ENCODE results near the gene CHD1.
"Not testable (repeated sequence)": the region's sequence is repeated elsewhere in the genome, so short reads cannot be mapped to it uniquely, and the experiment has no call there.

CHD1 gene

DNA sequence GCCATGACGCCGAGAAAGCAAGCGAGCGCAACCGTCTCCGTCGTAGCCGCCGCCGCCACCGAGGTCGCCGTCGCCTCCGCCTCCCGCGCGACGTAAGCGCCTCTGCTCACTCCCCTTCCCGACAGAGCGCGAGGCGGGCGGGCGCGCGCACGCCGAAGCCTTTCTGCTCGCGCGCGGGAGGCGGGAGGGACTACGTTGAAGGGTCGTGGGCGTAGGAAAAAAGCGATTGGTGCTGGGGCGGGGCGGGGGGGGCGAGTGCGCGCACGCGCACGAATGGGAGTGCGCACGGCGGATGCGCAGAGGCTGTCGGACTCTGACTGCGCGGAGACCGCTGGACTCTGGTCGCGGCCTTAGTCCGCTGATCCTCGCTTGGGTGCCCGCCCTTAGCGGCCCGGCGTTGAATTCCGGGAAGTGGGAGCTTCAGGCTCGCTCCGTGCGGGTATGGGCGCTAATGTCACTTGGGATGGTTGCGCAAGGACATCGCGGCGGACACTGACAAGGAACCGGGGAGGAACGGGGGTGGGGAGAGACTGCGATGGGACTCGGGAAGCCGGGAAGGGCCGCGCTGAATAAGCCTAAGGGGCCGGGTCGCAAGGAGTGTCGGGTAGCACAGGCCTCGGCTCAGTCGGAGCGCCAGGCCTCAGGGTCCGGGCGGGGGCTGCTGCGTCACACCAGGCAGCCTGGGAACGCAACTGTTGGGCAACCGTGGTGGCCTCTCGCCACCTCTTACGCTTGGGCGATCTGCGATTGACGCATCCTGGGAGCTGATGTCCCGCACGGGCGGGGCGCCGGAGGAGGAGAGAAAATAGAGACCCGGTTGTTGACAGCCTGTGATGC is at the start of gene CHD1:
Gene CHD1 (minus strand): TSS at position 135 of the 837 bp plus-strand sequence. CDS start 2,621 bp downstream, outside the sequence.
- peak; percentile 70 for DNase-seq

DNA sequence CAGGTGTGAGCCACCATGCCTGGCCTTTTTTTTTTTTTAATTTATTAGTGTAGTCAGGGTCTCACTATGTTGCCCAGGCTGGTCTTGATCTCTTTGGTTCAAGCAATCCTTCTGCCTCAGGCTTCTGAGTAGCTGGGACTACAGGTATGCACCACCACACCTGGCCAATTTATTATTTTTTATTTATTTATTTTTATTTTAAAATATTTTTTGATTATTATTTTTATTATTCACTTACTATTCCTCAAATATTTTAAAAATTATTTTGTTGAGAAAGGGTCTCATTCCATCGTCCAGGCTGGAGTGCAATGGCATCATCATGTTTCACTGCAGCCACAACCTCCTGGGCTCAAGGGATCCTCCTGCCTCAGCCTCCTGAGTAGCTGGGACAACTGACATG is 49.7 kb upstream of the CHD1 start:
- no peak for DNase-seq

DNA sequence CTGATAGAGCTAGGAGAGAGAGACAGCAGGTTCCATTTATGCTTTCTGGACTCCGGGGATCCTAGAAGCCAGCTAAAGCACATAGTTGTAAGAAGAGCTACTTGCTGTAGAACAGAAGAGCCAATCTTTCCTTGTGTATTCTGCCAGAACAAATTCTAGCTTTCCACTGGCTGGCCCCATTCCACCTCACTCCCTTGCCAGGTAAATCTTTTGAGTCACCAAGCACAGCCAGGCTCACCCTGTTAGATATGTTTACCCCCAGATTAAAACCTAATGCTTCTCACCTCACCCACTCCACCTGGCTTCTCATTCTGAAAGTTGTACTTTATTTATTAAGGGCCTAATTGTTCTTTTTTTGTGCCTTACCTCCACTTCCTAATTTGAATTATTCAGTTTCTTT is 48.9 kb upstream of the CHD1 start:
- no peak for DNase-seq

DNA sequence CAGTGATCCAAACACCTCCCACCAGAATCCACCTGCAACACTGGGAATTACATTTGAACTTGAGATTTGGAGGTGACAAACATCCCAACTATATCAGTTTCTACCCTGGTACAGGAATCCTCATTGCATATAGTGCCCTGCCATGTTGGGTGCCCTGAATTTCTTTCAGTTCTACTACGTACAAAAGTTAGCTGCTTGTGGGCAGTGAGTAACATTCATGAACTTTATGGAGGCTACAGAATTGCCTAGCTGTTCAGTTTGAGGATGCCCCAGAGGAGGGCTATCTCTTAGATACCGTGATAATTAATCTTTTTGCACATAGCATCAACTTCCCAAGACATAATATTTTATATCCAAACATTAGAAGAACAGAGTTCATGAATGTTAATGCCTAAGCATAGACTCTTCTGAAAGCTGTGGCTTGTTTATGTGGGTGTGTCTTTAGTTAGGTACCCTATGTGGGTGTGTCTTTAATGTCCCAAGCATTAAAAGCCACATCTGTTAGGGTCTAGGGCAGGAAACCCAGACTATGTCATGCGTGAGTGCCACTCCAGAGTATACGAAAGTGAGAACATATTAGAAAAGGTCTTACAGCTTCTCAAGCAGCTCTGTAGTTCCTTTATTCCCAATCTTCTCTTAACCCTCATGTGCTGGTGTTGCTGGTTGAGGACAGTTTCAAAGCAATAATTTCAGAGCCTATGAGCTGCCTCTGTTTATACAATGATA is 47.0 kb upstream of the CHD1 start:
- DNase-seq = no peak

DNA sequence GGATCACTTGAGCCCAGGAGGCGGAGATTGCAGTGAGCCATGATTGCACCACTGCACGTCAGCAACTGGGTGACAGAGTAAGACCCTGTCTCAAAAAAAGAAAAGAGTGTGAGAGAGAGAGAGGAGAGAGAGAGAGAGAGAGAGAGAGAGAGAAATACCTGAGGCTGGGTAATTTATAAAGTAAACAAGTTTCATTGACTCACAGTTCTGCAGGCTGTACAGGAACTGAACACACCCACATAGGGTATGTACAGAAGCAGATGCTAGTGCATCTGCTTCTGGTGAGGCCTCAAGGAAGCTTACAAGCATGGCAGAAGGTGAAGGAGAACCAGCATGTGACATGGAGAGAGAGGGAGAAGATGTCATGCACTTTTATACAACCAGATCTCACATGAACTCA is 46.4 kb upstream of the CHD1 start:
- DNase-seq = no peak

DNA sequence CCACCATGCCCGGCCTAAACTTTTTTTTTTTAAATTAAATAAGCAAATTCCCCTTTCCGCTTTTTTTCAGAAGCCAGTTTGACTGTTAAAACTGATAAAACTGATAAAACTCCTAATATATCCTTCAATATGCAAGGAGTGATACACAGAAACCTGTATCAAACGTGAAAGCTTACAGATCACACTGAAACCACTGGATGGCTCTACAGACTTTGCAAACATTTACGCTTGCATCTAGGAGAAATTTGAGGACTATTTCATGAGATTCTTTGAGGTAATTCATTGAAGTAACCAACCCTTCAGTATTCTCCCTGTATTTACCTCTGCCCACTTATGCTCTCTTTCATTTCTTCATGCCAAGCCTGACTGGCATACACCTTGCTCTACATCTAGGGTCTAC is 40.6 kb upstream of the CHD1 start:
- DNase-seq = no peak

DNA sequence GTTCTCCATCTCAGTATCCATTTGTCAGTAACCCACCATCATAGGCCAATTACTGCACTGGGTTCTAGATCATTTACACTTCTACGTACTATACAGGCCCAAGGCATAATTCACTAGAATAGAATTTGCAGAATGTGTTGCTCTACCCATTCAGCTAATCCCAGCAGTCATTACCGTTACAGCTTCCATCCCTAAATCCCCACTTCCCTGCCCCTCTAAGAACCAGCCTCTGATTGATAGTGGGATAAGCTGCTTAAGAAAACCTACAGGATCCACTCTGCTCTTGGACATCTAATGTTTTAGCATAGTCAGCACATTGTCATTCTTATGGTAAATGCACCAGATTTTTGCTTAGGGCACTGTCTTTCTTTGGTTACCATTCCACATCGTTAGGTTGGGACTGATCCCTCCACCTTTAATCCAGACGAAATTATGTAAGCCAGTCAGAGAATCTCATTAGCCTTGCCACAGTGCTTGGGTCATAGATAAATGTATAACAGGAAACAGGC is 39.3 kb upstream of the CHD1 start:
- no peak for DNase-seq

DNA sequence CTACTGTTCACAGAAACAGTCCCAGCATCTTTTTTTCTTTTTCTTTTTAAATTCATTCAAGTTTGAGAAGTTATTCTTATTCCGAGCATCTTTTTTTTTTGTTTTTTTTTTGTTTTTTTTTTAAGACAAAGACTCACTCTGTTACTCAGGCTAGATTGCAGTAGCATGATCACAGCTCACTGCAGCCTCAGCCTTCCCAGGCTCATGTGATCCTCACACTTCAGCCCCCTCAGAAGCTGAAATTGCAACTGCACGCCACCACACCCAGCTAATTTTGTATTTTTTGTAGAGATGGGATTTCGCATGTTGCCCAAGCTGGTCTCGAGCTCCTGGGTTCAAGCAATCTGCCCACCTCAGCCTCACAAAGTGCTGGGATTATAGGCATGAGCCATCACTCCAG is 36.4 kb upstream of the CHD1 start:
- DNase-seq = no peak

DNA sequence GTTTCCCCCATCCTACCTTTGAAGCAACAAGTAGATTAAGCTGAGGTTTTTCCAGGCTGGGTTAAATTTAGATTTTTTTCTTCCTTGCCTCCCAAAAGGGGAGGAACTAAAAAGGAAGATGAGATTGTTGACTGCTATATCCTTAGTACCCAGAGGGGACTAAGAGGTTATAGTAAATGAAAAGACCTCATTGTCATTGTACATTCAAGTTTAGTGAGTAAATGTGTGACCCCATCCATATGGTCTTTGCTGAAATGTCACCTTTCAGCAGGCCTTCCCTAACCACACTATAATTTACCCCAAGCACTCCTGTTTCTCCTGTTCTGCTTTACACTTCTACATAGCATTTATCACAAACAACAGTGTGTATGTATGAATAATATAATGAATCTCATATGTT is 35.8 kb upstream of the CHD1 start:
- no peak for DNase-seq

DNA sequence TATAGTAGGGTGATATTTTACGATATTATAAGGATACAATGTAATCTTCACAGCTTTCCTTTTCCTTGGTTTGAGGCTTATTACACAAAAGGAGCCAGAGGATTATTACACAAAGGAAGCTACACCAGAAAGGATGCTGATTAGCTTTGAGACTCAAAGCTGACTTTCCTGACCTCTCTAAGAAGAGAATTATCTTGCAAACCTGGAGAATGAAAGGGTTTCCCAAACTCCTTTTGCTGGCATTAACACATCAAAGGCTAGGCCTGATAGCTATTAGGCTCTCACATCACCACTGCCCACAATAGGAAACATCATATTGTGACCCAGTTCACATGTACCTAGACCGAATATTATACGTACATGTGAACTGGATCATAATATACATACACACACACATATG is 34.2 kb upstream of the CHD1 start:
- no peak for DNase-seq

DNA sequence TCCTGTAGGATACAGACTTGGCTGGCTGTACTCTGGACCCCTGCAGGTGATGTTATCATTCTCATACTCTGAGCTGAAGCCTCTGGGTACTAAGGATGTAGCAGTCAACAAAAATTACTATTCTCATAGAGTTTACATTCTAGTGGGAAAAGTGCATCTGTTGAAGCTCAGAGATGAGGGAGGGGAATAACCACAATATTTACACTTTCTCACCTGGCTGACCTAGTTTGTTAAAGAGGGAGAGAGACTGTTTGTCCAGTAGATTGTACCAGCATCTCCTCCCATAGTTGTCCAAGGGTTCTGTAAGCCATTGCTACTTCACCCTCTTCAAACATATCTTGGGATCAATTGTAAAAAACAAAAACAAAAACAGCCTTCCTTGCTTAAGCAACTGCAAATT is 33.8 kb upstream of the CHD1 start:
- no peak for DNase-seq

DNA sequence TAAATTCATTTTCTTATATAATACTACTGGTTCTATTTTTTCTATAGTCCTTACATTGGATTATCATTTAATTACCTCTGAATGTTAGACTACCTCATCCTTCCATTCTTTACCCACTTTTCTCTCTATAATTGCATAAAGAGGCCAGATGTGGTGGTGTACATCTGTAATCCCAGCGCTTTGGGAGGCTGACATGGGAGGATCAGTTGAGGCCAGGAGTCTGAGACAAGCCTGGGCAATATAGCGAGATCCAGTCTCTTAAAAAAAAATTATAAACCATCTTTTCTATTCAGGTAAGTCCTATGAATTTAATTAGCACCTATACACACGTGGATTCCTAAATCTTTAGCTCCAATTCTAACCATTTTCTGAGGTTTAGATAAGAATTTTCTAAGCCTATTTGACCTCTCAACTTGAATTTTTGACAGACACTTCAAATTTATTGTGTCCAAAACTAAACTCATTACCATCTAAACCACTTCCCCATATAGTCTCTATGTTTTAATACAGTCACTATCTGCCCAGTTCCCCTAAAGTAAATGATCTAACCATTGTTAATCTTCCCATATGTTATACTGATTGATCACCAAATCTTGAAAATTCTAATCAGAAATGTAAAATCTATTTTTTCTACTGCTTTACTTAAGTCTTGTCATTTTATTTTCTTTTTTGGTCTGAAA is 33.0 kb upstream of the CHD1 start:
- DNase-seq = no peak

DNA sequence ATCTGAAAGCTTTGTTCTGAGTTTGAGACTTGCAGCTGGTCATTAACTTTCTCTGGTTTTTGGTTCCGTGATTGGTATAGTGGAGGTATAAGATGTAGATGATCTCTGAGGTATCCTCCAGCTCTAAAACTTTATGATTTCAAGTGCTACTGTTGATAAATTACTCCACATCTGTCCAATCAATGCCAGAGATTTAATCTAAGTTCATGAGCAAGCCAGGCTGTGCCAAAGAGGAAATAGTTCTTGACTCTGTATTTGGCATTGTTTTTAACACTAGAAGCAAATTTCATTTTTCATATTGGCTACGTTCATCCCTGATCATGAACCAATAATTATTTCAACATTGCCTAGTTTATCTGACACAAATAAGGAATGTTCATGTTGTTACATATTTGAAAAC is 28.5 kb upstream of the CHD1 start:
- DNase-seq = no peak

DNA sequence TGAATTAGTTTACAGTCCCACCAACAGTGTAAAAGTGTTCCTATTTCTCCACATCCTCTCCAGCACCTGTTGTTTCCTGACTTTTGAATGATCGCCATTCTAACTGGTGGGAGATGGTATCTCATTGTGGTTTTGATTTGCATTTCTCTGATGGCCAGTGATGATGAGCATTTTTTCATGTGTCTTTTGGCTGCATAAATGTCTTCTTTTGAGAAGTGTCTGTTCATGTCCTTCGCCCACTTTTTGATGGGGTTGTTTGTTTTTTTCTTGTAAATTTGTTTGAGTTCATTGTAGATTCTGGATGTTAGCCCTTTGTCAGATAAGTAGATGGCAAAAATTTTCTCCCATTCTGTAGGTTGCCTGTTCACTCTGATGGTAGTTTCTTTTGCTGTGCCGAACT is 27.1 kb upstream of the CHD1 start:
- DNase-seq = not testable (repeated sequence)

DNA sequence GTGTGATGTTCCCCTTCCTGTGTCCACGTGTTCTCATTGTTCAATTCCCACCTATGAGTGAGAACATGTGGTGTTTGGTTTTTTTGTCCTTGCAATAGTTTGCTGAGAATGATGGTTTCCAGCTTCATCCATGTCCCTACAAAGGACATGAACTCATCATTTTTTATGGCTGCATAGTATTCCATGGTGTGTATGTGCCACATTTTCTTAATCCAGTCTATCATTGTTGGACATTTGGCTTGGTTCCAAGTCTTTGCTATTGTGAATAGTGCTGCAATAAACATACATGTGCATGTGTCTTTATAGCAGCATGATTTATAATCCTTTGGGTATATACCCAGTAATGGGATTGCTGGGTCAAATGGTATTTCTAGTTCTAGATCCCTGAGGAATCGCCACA is 26.7 kb upstream of the CHD1 start:
- not testable (repeated sequence) for DNase-seq

DNA sequence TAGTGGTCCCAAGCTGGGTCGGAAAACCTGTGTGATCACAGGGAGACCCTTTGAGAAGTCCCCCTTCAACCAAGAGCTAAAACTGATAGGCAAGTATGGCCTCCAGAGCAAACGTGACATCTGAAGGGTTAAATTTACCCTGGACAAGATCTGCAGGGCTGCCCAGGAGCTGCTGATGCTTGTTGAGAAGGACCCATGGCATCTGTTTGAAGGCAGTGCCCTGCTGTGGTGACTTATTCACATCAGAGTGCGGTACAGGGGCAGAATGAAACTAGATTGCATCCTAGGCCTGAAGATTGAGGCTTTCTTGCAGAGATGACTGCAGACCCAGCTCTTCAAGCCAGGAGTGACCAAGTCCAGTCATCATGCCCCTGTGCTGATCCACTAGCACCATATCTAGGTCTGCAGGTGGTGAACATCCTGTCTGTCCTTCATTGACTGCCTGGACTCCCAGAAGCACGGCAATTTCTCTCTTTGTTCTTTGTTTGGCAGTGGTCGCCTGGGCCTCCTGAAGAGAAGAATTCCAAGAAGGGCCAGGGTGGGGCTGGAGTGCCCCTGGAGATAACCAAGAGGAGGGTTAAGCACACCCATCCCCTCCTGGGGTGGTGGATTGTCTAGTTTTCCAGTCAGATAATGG is 25.7 kb upstream of the CHD1 start:
- no peak for DNase-seq

DNA sequence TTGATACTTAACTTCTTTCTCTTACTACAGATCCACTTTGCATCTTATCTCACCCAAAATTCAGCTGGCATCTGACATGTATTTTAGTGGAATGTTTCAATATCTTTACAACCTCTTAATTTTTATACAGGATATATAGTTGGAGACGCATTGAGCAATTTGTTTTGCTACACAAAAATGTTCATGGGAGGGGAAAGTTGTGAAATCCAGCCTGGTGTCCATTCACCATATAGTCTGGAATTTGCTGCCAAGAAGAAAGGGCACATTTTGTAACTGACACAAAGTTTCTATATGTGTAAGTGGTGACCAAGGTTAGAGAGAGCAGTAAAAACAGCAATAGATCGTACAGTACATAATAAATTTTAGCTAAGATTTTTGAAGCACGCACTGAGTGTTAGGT is 14.0 kb upstream of the CHD1 start:
- DNase-seq = no peak

DNA sequence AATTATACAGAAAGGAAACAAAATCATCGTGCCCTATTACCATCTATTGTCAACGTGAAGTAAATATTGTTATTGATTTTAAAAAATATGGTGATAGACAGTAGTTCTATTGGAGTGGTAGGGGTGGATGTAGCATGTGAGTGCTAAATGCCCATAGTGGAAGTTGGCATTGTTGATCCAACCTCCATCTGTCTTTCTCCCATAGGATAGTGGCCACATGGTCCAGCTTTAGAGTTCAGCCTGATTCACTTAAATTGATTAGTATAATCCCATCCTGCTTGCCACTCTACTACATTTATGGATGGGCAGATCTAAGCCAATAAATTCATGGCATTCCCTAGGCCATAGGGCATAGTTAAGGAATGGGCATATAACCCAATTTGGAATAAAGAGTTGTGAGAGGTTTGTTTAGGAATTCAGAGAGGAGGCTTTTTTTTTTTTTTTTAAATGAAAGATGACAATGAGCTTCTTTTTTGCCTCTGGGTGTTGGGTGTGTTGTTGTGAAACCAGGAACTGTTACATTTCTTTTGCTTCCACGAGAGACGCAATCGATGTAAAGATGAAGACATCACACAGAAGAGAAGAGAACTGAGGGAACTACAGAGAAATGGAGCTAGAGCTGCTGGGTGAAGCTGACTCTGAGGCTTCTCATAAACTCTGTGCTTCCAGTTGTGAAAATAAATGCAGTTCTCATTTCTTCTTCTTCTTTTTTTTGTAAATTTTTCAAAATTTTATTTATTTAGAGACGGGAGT is 12.5 kb upstream of the CHD1 start:
- no peak for DNase-seq

DNA sequence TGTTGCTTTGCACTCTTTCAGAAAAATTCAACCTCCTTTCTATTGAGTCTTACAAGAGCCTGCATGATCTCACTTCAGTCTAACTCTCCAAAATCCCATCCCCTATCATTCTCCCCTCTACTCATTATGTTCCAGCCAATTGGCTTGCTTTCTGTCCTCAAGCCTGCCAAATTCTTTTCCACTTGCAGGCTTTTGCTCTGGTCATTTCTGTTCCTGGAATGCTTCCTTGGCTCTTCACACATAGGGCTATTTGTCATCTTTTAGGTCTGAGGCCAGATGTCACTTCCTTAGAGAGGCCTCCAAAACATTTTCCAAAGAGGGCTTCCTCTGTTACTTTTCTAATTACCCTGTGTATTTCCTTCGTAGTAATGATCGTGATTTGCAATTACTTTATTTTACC is 11.8 kb upstream of the CHD1 start:
- DNase-seq = no peak

DNA sequence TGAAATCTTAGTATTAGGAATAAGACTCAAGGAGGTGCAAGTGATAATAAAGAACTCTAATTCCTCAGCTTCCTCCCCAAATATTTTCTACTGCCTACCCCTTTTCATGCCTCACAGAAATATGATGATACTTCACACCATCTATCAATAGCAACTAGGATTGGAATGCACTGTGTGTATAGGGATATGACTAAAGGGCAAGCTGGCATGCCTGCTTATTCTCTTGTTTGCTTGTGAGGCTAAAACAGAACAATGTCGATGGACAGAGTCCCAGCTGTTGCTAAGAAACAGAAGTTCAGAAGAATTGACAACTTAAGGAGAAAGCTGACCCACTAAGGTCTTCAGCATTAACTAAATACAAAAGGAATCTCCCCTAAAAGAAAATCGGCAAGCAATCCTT is 9.7 kb upstream of the CHD1 start:
- no peak for DNase-seq

DNA sequence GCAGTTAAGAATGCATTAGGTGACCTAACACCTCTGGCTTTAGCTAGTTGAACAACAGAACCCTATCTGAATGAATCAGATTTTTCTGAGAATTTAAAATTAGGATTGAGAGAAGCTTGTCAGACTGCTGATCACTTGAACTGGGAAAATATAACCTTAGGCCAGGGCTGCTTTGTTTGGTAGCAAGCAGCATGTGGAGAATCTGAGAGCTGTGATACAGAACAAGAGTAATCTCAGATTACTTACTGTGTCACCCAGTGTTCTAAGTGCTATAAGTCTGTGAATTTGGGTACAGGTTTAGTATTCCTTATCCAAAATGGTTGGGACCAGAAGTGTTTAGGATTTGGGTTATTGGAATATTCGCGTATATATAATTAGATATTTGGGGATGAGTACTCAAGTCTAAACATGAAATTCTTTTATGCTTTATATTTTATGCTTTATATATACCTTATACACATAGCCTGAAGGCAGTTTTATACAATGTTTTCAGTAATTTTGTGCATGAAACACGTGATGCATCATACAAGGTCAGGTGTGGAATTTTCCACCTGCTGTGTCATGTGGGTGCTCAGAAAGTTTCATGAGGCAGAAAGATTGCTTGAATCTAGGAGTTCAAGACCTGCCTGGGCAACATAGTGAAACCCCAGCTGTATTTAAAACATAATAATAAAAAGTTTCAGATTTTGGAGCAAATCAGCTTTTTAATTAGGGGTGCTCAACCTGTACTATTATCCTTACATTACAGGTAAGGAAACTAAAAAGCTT is 8.3 kb upstream of the CHD1 start:
- DNase-seq = no peak

DNA sequence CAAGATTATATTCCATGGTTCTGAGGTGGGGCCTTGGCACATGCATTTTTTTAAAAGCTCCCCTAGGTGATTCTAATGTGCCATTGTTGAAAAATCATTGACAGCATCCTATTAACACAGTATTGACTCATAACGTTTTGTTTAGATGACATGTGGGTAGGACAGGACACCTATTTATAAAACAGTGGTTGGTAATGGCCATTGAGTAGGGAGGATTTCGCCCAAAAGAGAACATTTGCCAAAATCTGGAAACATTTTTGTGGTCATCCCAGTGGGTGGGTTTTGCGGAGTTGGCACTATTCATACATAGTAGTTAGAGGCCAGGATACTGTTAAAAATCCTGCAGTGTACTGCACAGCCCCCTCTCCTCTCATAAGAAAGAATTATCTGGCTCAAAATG is 6.4 kb upstream of the CHD1 start:
- DNase-seq = no peak

All from DMS79 (cell line).